ENCODE measurements around the gene DUSP28. TPM values are rescaled to one million over a fixed set of nuclear protein-coding genes. Genes with fewer than 3 reads are reported as not detected.

DUSP28 gene
- total RNA-seq, 1 donor from 2014 or later = 5.3 TPM

- no peak overlapping the region for H3K4me3 ChIP-seq
Observed at GRCh38 chr2:240596491-240596931, 36.4 kb downstream of the DUSP28 start.

GRCh38 chr2:240597054-240597418 lies 36.9 kb downstream of the DUSP28 start:
- Histone ChIP-seq H3K9me3 (no peaks in the 10 kb centered on the region), H3K27ac (no peak overlapping the region), H3K4me1 (no peaks in the 10 kb centered on the region), H3K27me3 (no peaks in the 10 kb centered on the region), H3K4me3 (no peak overlapping the region), H3K36me3 (peaks cover 36% of the 10 kb centered on the region)
- intact Hi-C loops (cut with DNase I) = no loop called here
- ATAC-seq (no peak), DNase-seq (peak; percentile 61)
- no peak for TF ChIP-seq CTCF (IDR thresholded peaks at IDR 0.05)

More at GRCh38 chr2:240596491-240596931, 36.4 kb downstream of the DUSP28 start:
- intact Hi-C loops (cut with DNase I) = no loop called here
- no peak for ATAC-seq
- Histone ChIP-seq H3K27me3 (no peaks in the 10 kb centered on the region), H3K36me3 (peaks cover 42% of the 10 kb centered on the region), H3K9me3 (no peaks in the 10 kb centered on the region), H3K27ac (no peak overlapping the region), H3K4me1 (no peaks in the 10 kb centered on the region)
- no peak for TF ChIP-seq CTCF (IDR thresholded peaks at IDR 0.05)
- peak; percentile 51 for DNase-seq

- H3K4me3 ChIP-seq = no peak overlapping the region
- H3K36me3 ChIP-seq = peaks cover 31% of the 10 kb centered on the region
- TF ChIP-seq CTCF (IDR thresholded peaks at IDR 0.05) = no peak
- no peaks in the 10 kb centered on the region for H3K9me3 ChIP-seq
- no peak overlapping the region for H3K27ac ChIP-seq
- ATAC-seq = no peak
- peak; percentile 58 for DNase-seq
- no peaks in the 10 kb centered on the region for H3K4me1 ChIP-seq
- intact Hi-C loops (cut with DNase I) = no loop called here
- no peaks in the 10 kb centered on the region for H3K27me3 ChIP-seq
Observed at GRCh38 chr2:240597419-240598181, 37.4 kb downstream of the DUSP28 start.

- Histone ChIP-seq H3K27ac (no peak overlapping the region), H3K27me3 (no peaks in the 10 kb centered on the region), H3K9me3 (no peaks in the 10 kb centered on the region), H3K4me3 (no peak overlapping the region), H3K4me1 (no peaks in the 10 kb centered on the region), H3K36me3 (peaks cover 30% of the 10 kb centered on the region)
- ATAC-seq (no peak), DNase-seq (peak; percentile 58)
- TF ChIP-seq CTCF (IDR thresholded peaks at IDR 0.05) = no peak
- intact Hi-C loops (cut with DNase I) = no loop called here
Observed at GRCh38 chr2:240598311-240598911, 38.3 kb downstream of the DUSP28 start.

- TF ChIP-seq CTCF (IDR thresholded peaks at IDR 0.05) = no peak
- ATAC-seq = no peak
- DNase-seq = peak; percentile 57
- intact Hi-C loops (cut with DNase I) = no loop called here
- H3K27me3 ChIP-seq = no peaks in the 10 kb centered on the region
- no peak overlapping the region for H3K27ac ChIP-seq
- H3K9me3 ChIP-seq = no peaks in the 10 kb centered on the region
- peaks cover 30% of the 10 kb centered on the region for H3K36me3 ChIP-seq
- no peak overlapping the region for H3K4me3 ChIP-seq
- H3K4me1 ChIP-seq = no peaks in the 10 kb centered on the region
Observed at GRCh38 chr2:240599141-240599583, 39.0 kb downstream of the DUSP28 start.
